Measurements from ENCODE around the gene NAP1L5. TPM values are rescaled to one million over a fixed set of nuclear protein-coding genes. Genes with fewer than 3 reads are reported as not detected.

The NAP1L5 gene
- total and polyA plus RNA-seq, 2 experiments from 2014 or later, result 2.0 to 2.4 TPM

- no peak for TF ChIP-seq NANOG (IDR thresholded peaks at IDR 0.05; ENCODE audit: borderline replicate concordance)
These were observed 47.0 kb upstream of the NAP1L5 start (continued) for GRCh38 chr4:88744609-88745008.

- Histone ChIP-seq H3K4me3 (no peak overlapping the region), H4K20me1 (replicated peaks; ENCODE audit: insufficient read depth) (no peaks in the 10 kb centered on the region), H3K4me2 (no peak overlapping the region), H3F3A (replicated peaks; ENCODE audit: low read depth) (no peaks in the 10 kb centered on the region), H3K36me3 (ENCODE audit: insufficient read depth) (peaks cover 6% of the 10 kb centered on the region; the same call in 1 of the 2 replicates), H3K9me2 (ENCODE audit: insufficient read depth) (no peaks in the 10 kb centered on the region; the same call in 1 of the 2 replicates), H3K79me2 (replicated peaks; ENCODE audit: insufficient read depth) (no peaks in the 10 kb centered on the region), H3K27me3 (ENCODE audit: insufficient read depth) (no peaks in the 10 kb centered on the region), H3K27ac (ENCODE audit: low read depth) (no peak overlapping the region), H2AFZ (no peak overlapping the region), H3K4me1 (ENCODE audit: insufficient read depth) (peaks cover 24% of the 10 kb centered on the region)
- Mint-ChIP-seq H3K36me3 (ENCODE audit: low read depth) (peaks cover 14% of the 10 kb centered on the region), H3K4me3 (no peak overlapping the region), H3K27ac (no peak overlapping the region), H3K9me3 (no peaks in the 10 kb centered on the region; the same call in 2 of the 3 replicates), H3K27me3 (ENCODE audit: insufficient read depth, low read depth, poor library complexity) (peaks cover 2% of the 10 kb centered on the region), H3K4me1 (peaks cover 26% of the 10 kb centered on the region)
- ATAC-seq, result no peak
- DNase-seq (ENCODE audit: low spot score), result no peak
- no peak for TF ChIP-seq EZH2 (IDR thresholded peaks at IDR 0.05; ENCODE audit: low read depth, unreplicated experiment)
- TF ChIP-seq POLR2AphosphoS5 (IDR thresholded peaks at IDR 0.05; ENCODE audit: low read depth), result no peak
- no peak for TF ChIP-seq ETS1 (IDR thresholded peaks at IDR 0.05)
- TF ChIP-seq ZNF114 (CRISPR knock-in tag; IDR thresholded peaks at IDR 0.05), result no peak
- TF ChIP-seq CTCF (conservative IDR thresholded peaks at IDR 0.05; ENCODE audit: low read depth in 2 of 2), result no peak
- no peak for TF ChIP-seq ZNF462 (CRISPR knock-in tag; IDR thresholded peaks at IDR 0.05)
- no peak for TF ChIP-seq ZNF331 (CRISPR knock-in tag; IDR thresholded peaks at IDR 0.05; ENCODE audit: low read depth)
- TF ChIP-seq EZH2phosphoT487 (IDR thresholded peaks at IDR 0.05; ENCODE audit: unreplicated experiment), result no peak
- TF ChIP-seq JUNB (IDR thresholded peaks at IDR 0.05; ENCODE audit: unreplicated experiment), result no peak
- no peak for TF ChIP-seq STAT1 (IDR thresholded peaks at IDR 0.05; ENCODE audit: unreplicated experiment)
- TF ChIP-seq NANOG (IDR thresholded peaks at IDR 0.05; ENCODE audit: borderline replicate concordance), result no peak
- TF ChIP-seq REST (IDR thresholded peaks at IDR 0.05; ENCODE audit: unreplicated experiment), result no peak
- no peak for TF ChIP-seq CREB1 (CRISPR knock-in tag; IDR thresholded peaks at IDR 0.05; ENCODE audit: low read depth)
These were observed 46.1 kb upstream of the NAP1L5 start for GRCh38 chr4:88743696-88744095.

Data from GM23338 (cell line).